Subcutaneous adipose tissue (tissue), 4 donors: ENCODE data around the gene MUC12. TPM values are rescaled to one million over a fixed set of nuclear protein-coding genes. Genes with fewer than 3 reads are reported as not detected.

Experiments used
- total RNA-seq, 4 donors: library from RNA; depleted of rRNA; stranded (reverse); fragments of >200 nt; gene quantifications; one replicate each; pipeline ENCODE4 v1.1.0, GENCODE V29; 2016
- TF ChIP-seq, protein P1 (sequence below): fragments of 450-650 bp; IDR thresholded peaks from one replicate; pipeline ENCODE4 v1.5.1; 2016; ENCODE audit warnings: low read depth, mild to moderate bottlenecking, control low read depth, antibody characterized with exemption, moderate library complexity

Gene MUC12
- total RNA-seq, 4 donors from 2014 or later = under 0.01 to 0.34 (median 0.08) TPM

DNA sequence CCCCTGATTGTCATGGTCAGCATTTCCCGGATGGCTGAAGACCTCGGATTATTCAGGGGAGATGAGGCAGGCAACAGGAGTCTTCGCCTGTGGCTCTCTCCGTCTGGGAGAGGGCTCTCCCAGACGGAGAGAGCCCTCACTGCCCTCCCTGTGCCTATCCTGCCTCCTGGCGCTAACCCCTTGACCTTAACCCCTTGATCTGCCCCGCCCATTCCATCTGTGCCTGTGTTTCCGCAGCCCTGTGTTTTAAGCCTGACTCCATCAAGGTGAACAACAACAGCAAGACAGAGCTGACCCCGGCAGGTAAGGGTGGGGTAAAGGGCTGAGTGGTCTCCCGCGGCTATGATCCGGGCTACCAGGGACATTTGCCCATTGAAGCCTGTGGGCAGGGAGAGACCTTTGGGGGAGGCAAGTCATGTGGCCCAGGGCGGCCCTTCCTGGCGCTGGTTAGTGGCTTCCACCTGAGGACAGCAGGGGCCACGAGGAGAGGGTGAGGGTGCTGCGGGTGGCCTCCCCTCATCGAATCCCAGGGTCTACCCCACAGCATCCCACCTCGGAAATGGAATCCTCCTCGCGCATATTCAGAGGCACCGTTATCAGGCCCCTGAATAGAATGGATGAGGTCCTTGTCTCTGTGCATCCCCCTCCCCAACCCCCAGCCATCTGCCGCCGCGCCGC, 4.2 kb upstream of the MUC12 start:
- TF ChIP-seq, protein P1, sequence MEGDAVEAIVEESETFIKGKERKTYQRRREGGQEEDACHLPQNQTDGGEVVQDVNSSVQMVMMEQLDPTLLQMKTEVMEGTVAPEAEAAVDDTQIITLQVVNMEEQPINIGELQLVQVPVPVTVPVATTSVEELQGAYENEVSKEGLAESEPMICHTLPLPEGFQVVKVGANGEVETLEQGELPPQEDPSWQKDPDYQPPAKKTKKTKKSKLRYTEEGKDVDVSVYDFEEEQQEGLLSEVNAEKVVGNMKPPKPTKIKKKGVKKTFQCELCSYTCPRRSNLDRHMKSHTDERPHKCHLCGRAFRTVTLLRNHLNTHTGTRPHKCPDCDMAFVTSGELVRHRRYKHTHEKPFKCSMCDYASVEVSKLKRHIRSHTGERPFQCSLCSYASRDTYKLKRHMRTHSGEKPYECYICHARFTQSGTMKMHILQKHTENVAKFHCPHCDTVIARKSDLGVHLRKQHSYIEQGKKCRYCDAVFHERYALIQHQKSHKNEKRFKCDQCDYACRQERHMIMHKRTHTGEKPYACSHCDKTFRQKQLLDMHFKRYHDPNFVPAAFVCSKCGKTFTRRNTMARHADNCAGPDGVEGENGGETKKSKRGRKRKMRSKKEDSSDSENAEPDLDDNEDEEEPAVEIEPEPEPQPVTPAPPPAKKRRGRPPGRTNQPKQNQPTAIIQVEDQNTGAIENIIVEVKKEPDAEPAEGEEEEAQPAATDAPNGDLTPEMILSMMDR = no peak

- TF ChIP-seq, protein P1 = no peak
Measured at GRCh38 chr7:100965723-100966541, 3.4 kb upstream of the MUC12 start.

GRCh38 chr7:100966542-100967291, 2.6 kb upstream of the MUC12 start:
- TF ChIP-seq, protein P1 = no peak

GRCh38 chr7:100967292-100967863, 2.0 kb upstream of the MUC12 start:
- TF ChIP-seq, protein P1 = no peak

- TF ChIP-seq, protein P1 = no peak
Measured at GRCh38 chr7:100968031-100968430, 1.3 kb upstream of the MUC12 start.

DNA sequence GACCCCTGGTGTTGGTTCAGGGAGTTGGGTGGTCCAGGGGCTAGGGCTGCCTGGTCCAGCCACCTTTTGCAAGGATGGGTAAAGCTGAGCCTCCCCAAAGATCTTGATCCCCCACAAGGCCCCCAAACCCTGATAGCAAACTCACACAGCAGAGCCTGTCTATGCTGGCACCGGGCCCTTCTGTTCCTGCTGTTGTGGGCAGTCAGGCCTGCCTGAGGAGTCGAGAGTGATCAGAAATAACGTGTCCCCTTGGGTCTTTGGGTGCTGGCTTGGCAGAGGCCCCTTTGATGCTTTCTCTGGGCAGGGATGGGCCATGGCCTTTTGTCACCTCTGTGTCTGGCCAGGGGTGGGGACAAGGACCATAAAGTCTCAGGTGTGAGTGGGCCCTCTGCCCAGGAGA, 715 bp upstream of the MUC12 start:
- TF ChIP-seq, protein P1 = no peak
